ENCODE results near the gene TMEM248.
"Not testable (repeated sequence)": the region's sequence is repeated elsewhere in the genome, so short reads cannot be mapped to it uniquely, and the experiment has no call there.

TMEM248 gene, protein sequence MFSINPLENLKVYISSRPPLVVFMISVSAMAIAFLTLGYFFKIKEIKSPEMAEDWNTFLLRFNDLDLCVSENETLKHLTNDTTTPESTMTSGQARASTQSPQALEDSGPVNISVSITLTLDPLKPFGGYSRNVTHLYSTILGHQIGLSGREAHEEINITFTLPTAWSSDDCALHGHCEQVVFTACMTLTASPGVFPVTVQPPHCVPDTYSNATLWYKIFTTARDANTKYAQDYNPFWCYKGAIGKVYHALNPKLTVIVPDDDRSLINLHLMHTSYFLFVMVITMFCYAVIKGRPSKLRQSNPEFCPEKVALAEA

DNA sequence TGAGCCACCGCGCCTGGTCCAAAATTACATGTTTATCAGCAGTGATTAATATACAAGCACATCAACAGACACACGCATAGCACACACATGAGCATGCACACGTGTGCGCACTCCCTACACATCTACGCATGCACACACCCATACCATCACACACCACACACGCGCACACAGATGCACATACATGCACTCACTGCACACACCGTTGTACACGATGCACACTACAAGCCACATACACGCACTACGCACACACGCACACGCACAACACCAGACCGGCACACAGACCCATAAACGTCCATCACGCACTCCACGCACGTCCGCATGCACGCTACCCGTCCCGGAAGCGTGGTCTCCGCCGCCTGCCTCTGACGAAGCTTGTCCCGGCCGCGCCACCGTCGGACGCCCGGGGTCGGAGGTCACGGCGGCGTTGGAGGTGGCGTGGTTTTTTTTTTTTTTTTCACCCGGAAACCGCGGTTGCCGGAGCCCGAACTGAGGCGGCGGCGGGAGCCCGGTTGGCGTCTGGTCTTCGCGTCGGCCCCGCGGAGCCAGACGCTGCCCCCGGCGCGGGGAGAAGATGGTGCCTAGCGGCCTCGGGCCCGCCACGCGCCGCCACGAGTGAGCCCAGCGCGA, at the start of gene TMEM248:
TSS of gene TMEM248 (plus strand) at position 457 of the 627 bp plus-strand sequence. CDS start 20,641 bp downstream, outside the sequence.
- peak; percentile 63 for DNase-seq (ENCODE audit: low read depth)

DNA sequence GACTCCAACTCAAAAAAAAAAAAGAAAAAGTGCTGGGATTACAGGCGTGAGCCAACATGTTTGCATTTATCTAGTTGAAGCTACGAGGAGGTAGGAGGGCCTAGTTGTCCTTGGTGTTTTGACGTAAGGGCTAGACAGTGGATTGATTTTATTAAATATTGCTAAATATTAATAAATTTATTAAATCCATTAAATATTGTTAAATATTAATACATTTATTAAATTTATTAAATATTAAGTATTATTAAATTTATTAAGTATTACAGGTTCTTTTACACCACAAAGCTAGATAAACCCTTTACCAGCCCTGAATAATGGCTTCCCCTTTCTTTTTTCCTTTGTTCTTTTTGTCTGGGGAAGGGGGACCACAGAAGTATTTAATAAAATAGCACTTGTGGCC, 47.5 kb upstream of the TMEM248 start:
- no peak for DNase-seq (ENCODE audit: low read depth)

- no peak for DNase-seq (ENCODE audit: low read depth)
Measured at GRCh38 chr7:66877577-66878300, 43.3 kb upstream of the TMEM248 start.

GRCh38 chr7:66878301-66878685, 42.7 kb upstream of the TMEM248 start:
- DNase-seq (ENCODE audit: low read depth) = not testable (repeated sequence)

DNA sequence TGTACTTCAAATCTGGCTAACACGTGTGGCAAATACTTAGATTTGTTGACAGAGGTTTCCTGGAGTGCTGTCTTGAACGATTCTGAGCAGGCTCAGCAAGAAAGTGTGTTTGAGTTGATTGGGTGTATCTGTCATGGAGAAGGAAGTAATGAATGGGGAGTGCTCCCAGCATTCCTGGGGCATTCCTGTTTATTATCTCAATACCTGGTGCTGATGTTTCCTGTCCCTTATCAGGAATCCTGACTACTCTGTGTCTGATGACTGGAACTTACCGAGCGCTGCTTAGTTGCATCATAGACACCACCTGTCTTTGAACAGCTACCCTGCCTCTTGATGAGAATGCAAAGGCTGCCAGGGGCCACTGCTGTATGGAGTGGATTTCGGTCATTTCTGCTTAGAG, 41.0 kb upstream of the TMEM248 start:
- DNase-seq (ENCODE audit: low read depth) = no peak

- DNase-seq (ENCODE audit: low read depth) = not testable (repeated sequence)
Measured at GRCh38 chr7:66880577-66880976, 40.4 kb upstream of the TMEM248 start.

DNA sequence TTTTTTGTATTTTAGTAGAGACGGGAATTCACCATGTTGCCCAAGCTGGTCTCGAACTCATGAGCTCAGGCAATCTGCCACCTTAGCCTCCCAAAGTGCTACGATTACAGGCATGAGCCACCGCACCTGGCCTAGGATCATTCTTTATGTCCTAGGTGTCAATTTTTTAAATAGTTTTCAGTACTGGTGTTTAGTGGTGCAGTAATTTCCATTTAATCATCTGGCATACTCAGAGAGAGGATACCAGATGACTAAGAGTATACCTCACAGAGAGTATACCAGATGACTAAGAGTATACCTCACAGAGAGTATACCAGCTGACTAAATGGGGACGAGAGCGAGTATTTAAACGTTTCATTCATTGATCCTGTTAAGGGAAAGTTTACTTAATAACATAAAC, 37.3 kb upstream of the TMEM248 start:
- DNase-seq (ENCODE audit: low read depth) = no peak

DNA sequence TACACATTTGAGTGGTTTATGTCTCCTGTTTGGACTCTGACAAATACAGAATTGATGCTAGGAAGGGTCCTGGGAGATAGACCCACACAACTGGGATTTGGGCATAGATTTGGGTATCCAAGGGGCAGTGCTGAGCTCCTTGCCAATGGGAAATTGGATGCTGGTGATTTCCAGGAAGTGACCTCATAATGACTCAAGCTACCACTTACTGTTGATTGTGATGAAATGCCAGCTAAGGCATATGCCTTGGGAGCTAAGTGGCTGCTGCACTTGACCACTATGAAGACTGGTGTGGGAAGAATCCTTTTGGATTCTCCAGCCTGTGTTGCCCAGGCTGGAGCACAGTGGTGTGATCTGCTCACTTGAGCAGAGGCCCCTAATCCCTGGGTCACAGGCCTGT, 36.5 kb upstream of the TMEM248 start:
- DNase-seq (ENCODE audit: low read depth) = not testable (repeated sequence)

DNA sequence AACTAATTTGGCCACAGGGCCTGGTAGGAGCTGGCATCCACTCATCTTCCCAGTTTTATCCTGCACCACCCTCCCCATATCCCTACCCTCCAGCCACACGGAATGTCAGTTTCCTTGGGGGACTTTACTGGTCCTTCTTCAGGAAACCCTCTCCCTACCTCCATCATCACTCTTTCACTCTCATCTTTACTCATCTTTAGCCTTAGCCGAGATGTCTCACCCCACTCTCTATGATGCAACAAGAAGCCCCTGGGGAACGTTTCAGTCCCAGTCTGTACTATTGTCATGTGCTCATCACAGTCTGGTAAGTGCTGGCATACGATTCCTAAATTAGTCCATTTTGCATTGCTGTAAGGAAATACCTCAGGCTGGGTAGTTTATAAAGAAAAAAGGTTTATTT, 34.9 kb upstream of the TMEM248 start:
- DNase-seq (ENCODE audit: low read depth) = no peak

GRCh38 chr7:66888223-66888622, 32.8 kb upstream of the TMEM248 start:
- not testable (repeated sequence) for DNase-seq (ENCODE audit: low read depth)

- DNase-seq (ENCODE audit: low read depth) = no peak
Measured at GRCh38 chr7:66894463-66895080, 26.5 kb upstream of the TMEM248 start.

DNA sequence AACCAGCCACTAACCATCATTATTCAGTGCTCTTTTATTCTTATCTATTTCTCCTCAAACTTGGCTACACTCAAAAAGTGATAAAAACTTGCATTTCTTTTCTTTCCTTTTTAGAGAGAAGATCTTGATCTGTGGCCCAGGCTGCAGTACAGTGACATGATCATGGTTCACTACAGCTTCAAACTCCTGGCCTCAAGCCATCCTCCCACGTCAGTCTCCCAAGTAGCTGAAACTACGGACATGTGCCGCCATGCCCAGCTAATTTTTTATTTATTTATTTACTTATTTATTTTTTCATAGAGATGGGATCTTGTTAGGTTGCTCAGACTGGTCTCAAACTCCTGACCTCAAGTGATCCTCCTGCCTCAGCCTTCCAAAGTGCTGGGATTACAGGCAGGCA, 24.6 kb upstream of the TMEM248 start:
- DNase-seq (ENCODE audit: low read depth) = no peak

GRCh38 chr7:66899552-66900280, 21.3 kb upstream of the TMEM248 start:
- no peak for DNase-seq (ENCODE audit: low read depth)

DNA sequence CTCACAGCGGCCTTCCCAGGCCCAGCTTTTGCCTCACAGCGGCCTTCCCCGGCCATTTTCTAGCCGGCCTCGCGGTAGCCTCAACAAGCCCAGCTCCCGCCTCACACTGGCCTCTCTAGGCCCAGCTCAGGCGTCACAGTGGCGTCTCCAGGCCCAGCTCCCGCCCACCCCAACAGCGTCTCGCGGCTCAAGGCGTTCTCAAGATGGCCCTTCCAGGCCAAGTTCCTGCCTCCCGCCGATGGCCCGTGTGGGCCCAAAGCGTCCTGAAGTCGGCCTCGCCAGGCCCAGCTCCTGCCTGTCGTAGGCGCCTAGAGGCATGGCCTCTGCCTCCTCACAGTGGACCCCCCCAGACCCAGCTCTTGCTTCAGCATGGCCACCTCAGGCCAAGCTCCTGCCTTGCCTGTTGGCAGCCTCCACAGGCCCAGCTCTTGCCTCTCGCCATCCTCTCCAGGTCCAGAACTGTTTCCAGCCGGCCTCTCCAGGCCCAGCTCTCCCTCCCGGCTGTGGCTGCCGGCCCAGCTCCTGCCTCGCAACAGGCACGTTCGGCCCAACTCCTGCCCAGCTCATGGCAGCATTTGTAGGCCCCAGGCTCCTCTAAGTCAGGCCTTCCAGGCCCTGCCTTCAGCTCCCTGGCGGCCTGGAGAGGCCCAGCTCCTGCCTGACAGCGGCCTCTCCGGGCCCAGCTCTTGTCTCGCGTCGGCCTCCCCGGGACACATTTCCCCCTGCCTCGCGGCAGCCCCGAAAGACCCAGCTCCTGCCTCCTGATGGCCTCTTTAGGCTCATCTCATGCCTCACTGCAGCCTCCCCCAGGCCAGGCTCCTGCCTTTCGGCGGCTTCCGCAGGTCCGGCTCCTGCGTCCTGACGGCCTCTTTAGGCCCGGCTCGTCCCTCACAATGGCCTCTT, 18.8 kb upstream of the TMEM248 start:
- DNase-seq (ENCODE audit: low read depth) = no peak

- no peak for DNase-seq (ENCODE audit: low read depth)
Measured at GRCh38 chr7:66902844-66903180, 18.2 kb upstream of the TMEM248 start.

GRCh38 chr7:66903360-66904062, 17.5 kb upstream of the TMEM248 start:
- DNase-seq (ENCODE audit: low read depth) = no peak

DNA sequence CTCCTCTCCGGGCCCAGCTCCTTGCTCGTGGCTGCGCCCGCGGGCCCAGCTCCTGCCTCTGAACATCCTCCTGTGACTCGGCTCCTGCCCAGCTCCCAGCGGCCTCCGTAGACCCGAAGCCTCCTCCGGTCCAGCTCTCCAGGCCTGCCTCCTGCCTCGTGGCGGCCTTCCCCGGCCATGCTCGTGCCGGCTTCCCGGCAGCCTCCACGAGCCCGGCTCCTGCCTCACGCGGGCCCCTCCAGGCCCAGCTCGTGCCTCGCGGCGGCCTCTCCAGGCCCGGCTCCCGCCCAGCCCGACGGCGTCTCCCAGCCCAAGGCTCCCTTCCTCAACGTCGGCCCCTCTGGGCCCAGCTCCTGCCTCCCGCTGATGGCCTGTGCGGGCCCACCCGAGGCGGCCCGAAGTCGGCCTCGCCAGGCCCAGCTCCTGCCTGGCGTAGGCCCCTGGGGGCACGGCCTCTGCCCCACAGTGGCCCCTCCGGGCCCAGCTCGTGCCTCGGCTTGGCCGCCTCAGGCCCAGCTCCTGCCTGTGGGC, 16.9 kb upstream of the TMEM248 start:
- no peak for DNase-seq (ENCODE audit: low read depth)

DNA sequence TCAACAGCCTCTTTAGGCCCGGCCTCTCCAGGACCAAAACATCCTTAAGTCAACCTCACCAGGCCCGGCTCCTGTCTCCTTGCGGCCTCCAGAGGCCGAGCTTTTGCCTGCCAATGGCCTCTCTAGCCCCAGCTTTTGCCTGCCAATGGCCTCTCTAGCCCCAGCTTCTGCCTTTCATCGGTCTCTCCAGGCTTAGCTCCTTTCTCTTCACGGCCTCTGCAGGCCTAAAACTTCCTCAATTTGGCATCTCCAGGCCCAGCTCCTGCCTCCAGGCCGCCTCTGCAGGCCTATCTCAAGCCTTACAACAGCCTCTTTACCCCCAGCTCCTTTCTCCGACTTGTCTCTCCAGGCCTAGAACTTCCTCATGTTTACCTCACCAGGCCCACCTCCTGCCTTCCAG, 15.7 kb upstream of the TMEM248 start:
- DNase-seq (ENCODE audit: low read depth) = no peak

DNA sequence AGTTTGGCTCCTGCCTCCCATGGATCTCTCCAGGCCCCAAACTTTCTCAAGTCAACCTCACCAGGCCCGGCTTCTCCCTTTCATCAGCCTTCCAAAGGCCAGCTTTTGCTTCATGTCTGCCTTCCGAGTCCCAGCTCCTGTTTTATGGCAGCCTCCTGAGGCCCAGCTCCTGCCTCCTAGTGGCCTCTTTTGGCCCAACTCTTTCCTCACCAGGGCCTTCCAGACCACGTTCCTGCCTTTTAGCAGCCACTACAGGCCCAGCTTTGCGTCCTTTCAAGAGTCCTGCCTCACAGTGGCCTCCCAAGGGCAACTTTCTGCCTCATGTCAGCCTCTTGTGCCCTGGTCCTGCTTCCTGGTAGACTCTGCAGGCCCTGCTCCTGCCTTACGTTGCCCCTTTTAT, 15.3 kb upstream of the TMEM248 start:
- DNase-seq (ENCODE audit: low read depth) = no peak

DNA sequence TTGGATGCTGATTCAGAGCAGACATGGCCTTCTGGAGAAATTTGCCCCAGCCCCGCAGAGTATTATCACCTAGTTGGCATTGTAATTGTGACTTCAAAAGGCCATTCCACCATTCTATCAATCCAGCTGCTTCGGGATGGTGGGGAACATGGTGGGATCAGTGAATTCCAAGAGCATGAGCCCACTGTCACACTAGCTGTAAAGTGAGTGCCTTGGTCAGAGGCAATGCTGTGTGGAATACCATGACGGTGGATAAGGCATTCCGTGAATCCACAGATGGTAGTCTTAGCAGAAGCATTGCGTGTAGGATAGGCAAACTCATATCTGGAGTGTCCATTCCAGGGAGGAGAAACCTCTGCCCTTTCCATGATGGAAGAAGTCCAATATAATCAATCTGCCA, 13.3 kb upstream of the TMEM248 start:
- DNase-seq (ENCODE audit: low read depth) = no peak

Measured in fibroblast of the conjunctiva (primary cell).